SW480 (cell line): ENCODE results near the gene BIVM.

Experiments
- DNase-seq: peaks from one replicate; pipeline ENCODE4 v3.0.0-alpha.2; 2016; ENCODE audit warnings: low spot score

The BIVM gene

DNA sequence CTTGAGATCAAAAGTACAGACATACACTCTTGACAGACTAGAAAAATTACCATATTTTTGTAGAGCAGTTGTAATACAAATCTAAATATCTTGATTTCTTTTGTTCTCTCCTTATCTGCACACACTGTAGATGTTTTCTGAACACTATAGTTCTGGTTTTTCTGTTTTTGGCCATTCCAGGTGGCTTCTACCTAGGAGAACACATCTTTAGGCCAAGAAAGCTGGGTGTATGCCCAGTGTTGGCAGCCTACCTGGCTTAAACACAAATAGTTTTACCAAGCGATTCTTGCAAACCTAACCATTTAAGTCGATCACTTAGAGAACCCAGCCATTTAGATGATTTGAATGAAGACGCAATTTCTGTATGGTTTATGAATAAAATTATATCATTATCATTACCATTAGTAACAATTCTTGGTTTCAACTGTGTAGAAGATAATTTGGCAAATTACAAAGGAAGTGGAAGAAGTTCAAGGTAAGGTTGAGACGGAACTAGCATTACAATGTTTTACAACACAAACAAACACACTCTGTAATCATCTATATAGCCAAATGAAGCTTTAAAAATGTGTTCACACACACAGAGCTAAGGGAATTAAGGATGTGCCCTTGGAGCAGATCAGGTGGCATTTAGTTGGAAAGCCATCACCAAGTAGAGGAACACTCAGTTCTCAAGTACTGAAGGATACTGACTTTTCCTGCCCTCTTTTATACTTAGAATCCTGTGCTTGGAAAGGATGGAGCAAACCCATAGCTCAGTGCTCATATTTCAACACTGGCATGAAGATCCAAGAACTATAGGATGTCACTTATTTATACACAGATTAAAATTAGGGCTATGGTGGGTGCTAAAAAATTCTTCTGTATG lies 83.1 kb downstream of the BIVM start:
- no peak for DNase-seq
